Activated CD8-positive, alpha-beta memory T cell treated with anti-CD3 and anti-CD28 coated beads for 36 hours (primary cell): Measurements from ENCODE around the gene IRAG1. TPM values are rescaled to one million over a fixed set of nuclear protein-coding genes. Genes with fewer than 3 reads are reported as not detected.

Experiments
- CTCF ChIA-PET: fragments of 350-600 bp; sonication (Branson Sonifier 250); formaldehyde crosslinking; loops from one replicate; lab custom pipeline; 2021; ENCODE audit warnings: antibody characterized with exemption; lab: Charles Lee
- POLR2A ChIA-PET: fragments of 350-600 bp; sonication (Branson Sonifier 250); formaldehyde crosslinking; loops from one replicate; lab custom pipeline; 2021; ENCODE audit warnings: antibody characterized with exemption; lab: Charles Lee
- total RNA-seq, 2 experiments: library from RNA; stranded (reverse); gene quantifications; one replicate each; pipeline ENCODE4 v1.2.3, GENCODE V29; 2021

IRAG1 gene
- total RNA-seq, 2 experiments from 2014 or later = not detected

DNA sequence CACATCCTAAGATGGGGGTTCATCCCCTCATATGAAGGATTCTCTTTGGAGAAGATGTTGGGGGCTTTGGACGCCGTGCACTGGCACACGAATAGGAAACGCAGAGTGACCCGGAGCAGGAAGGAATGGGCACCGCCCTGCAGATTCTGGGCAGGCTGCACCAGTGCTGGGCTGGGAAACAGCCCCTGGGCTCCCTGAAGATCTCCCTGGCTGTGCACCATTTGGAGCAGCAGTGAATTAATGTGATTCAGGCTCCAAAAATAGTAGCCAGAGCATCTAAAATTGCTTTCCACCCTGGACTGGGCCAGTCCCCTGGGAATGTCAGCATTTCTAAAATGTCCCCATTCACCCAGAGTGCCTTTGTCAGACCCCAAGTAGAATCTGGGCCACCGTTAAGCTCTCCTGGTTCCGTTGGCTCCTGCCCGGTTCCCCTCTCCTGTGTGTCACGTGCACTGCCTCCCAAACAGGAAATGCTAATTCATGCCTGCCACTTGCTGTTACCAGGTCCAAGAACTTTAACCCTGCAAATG is 18.6 kb downstream of the IRAG1 start:
- CTCF ChIA-PET = interaction anchor here (1.4 kb wide), 1 partner anchor 9 kb away, joined by 3 read pairs; no protein-coding TSS in a partner anchor

DNA sequence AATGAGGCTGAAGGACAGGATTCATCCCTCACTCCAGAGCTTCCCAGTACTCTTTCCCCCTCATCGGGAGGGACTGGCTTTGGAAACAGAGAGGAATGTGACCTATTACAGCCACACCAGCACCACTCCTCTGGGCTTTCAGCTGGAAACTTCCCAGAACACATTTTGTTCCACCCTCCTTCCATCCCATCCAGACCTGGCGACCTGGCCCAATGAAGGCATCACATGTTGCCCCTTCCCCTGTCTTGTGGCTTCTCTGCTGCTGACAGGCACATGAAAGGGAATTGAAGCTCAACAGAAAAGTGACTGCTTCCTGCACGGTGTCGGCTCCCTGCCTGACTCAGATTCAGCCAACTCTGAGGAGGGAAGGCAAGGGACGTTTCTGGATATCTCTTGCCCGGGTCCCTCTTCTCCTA is 19.1 kb downstream of the IRAG1 start:
- CTCF ChIA-PET = interaction anchor here (1.4 kb wide), 1 partner anchor 9 kb away, joined by 3 read pairs; no protein-coding TSS in a partner anchor
- POLR2A ChIA-PET = no interaction called here

More for the DNA sequence above, 18.6 kb downstream of the IRAG1 start:
- POLR2A ChIA-PET = no interaction called here

DNA sequence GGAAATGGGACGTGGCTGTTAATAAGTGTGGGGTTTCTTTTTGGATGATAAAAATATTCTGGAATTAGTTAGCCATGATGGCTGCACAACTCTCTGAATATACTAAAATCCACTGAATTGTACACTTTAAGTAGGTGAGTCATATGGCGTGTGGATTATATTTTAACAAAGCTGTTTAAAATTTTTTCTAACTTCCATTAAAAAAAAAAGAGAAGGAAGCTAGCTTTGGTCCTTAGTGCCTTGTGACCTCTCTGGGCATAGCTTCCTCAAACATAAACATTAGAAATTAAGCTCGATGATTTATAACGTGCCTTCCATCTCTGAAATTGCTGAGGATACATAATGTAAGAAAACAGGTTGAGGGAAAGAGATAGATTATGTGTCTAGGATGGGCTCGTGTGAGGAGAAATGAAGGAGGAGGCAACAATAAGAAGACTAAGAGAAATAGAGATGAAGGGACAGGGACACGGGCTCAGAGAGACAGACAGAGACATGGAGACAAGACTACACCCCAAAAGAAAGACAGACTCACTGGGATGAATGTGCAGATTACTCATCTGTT is 20.0 kb downstream of the IRAG1 start:
- ChIA-PET POLR2A (no interaction called here), CTCF (interaction anchor here (1.4 kb wide), 1 partner anchor 8 kb away, joined by 3 read pairs; no protein-coding TSS in a partner anchor)

DNA sequence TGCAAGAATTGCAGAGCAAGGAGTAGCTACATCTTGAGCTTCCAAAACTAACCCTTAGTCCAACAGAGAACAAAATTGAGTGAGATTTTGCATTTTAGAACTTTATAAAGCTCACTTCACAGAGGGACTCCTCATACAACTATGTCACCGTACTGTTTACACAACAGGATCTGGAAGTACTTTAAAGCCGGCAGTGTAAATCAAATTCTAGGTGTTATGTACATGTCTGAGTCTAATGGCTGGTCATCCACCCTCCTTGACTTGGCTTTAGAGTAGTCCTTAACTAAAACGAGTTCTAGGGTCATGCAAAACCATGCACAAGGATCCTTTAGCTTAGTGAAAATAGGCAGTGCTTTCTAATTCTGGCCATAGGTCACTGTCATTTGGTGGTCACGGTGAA is 23.5 kb downstream of the IRAG1 start:
- CTCF ChIA-PET = no interaction called here
- POLR2A ChIA-PET = no interaction called here

DNA sequence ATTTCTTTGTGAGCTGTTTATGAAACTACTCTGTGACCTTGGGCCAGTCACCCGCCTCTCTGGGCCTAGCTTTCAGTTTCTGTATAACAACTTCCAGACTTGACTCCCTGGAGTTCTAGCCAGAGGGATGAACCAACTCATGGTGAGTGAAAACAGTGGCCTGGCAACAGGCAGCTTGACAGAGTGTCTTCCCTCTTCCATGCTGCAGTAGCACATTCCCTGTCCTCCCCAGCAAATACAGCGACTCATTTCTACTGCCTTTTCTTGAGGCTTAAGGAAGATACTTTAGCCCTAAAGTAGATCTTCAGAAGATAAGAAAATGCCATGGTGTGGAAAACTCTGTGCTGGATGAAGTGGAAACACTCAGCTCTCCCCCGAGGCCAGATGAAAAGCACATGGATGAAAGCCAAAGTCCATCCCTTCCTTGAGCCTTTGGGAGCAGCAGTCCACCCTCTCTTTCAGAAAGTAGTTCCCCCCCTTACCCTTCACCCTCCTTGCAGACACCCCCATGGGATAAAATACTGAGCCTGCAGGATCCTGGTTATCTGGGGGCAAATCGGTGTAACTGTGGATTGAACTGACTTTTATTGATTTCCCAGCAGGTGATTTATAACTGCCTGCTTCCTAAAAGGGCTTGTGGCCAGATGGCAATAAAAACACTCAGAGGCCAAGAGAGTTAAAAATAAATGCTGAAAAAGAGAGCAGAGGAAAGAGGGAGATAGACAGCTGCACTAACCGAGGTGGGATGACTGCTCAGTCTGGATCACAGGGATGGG is 24.1 kb downstream of the IRAG1 start:
- CTCF ChIA-PET = interaction anchor here (0.6 kb wide), 1 partner anchor 1586 kb away, joined by 3 read pairs; no protein-coding TSS in a partner anchor
- POLR2A ChIA-PET = no interaction called here

DNA sequence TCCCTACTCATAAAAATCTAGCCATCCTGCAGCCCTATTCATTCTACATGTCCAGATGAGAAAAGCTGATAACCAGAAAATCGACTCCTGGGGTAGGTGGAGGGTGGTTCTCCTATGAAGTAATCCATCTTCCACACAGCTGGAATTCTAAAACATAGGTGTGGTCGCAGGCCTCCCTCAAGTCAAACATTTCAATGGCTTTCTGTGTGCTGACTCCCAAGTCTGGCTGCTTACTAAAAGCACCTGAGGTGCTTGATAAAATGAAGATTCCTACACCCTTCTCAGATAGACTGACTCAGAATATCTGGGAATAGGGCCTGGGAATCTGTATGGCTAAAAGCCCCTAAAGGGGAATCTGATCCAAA is 26.1 kb downstream of the IRAG1 start:
- CTCF ChIA-PET = no interaction called here
- POLR2A ChIA-PET = no interaction called here

DNA sequence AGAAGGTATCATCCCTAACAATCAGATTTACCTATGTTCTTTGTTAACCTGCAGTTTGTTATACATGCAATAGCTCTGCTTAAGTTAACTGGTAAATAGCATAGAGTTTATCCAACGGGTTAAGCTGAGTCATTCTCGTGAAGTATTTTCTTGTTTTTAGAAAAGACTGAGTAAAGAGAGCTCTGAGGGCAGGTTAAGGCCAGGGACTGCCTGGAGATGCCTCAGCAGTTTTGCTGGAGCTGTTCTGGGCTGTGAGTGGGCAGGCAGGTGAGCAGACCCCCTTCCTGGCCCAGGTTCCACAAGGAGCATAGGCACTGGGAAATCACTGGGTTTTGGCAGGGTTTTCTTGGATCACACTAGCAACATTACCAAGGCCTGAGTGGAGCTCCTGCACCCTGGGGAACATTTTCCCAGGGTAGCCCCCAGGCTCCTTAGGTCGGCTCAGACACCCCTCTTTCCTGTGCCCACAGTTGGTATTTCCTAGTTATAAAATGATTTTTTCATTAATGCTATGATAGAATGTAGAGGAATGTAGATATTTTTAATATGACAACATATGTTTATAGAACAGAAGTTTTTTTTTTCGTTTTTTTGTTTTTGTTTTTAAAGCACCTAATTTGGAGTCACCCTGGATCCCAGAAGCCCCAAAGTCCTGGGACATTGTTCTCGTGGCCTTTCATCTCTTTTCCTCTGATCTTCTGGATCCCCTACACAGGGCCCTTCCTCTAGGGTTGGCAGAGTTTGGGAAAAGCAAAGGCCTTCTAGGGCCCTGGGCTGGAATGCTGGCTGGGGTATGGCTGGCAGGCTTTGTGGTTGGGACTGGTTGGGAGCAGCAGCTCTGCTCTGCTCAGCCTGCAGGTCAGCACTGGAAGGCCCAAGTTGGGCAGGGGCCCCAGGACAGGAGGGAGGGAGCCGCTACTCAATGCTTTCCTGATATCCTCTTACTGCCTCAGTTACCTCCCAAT is 26.7 kb downstream of the IRAG1 start:
- CTCF ChIA-PET = interaction anchor here (0.5 kb wide), 1 partner anchor 197 kb away, joined by 3 read pairs; no protein-coding TSS in a partner anchor
- POLR2A ChIA-PET = no interaction called here

DNA sequence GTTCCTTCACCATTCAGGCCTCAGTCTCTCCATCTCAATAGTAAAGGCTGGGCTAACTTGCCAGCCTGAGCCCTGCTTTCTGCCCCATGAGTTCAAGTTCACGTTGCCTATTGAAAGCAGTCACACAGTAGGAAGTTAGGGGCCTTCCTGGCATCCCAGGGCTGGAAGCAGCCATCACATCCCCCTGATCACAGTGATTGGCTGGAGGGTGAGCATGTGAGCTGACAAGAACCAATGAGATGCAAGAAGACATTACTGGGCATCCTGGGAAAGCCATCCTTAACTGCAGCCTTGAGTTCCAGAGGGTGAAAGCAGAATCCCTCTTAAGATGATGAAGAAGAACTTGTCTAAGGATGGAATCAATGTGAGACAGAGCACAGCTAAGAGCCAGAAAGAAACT is 29.1 kb downstream of the IRAG1 start:
- POLR2A ChIA-PET = no interaction called here

DNA sequence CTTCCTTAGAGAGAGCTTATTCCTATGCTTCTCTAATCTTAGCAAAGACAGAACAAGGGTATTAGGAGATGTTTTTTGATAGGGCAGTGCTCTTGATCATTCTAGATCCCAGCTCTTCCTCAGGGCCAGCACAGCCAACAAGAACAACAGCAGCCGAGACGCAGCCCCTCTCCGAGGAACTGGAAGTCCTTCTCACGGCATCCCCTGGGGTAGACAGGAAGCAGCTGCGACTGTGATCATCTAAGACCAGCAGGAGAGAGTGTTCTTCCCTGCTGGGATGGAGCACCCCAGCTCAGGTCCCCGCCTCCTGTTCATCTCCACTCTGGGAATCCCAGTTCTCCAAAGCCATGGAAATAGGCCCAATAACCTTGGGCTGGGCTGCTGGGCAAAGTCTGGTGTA is 29.6 kb downstream of the IRAG1 start:
- POLR2A ChIA-PET = no interaction called here
- CTCF ChIA-PET = interaction anchor here (0.9 kb wide), 1 partner anchor 123 kb away, joined by 3 read pairs; the partner anchor contains the start of gene RNF141

More for the DNA sequence above, 29.1 kb downstream of the IRAG1 start:
- CTCF ChIA-PET = no interaction called here

DNA sequence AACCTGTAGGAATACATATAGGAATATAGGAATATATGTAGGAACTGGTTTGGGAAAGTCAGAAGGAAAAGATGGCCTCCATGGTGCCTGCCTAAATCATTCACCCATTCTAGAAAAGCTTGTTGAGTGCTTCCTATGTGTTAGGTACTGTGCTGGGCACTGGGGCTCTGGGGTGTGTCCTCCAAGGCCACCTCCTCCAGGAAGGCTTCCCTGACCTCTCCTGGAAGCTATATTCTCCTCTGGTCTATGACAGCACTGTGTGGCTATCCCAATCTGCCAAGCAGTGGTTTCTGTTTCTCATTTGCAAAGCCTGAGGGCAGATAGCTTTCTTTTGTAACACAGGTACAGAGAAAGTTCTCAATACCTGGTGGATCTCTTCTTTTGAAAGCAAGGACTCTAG is 30.2 kb downstream of the IRAG1 start:
- ChIA-PET POLR2A (no interaction called here), CTCF (interaction anchor here (0.9 kb wide), 1 partner anchor 123 kb away, joined by 3 read pairs; the partner anchor contains the start of gene RNF141)

DNA sequence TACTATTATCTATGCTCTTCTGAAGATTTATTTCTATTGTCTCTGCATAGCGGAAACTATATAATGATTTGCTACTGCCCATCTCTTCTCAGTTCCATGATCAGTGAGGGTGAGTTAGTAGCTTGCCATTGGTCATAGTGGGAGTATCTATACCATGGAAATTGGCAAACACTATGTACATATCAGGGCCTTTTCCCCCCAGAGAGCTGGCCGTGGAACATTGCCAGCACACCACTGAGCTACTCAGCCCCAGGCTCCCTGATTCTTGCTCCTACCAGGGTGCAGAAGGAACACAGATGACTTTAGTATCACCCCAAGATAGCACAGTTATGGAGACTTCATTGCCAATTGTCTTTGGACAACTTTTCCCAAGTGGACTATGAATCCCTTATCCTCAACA is 33.2 kb downstream of the IRAG1 start:
- ChIA-PET POLR2A (no interaction called here), CTCF (no interaction called here)

DNA sequence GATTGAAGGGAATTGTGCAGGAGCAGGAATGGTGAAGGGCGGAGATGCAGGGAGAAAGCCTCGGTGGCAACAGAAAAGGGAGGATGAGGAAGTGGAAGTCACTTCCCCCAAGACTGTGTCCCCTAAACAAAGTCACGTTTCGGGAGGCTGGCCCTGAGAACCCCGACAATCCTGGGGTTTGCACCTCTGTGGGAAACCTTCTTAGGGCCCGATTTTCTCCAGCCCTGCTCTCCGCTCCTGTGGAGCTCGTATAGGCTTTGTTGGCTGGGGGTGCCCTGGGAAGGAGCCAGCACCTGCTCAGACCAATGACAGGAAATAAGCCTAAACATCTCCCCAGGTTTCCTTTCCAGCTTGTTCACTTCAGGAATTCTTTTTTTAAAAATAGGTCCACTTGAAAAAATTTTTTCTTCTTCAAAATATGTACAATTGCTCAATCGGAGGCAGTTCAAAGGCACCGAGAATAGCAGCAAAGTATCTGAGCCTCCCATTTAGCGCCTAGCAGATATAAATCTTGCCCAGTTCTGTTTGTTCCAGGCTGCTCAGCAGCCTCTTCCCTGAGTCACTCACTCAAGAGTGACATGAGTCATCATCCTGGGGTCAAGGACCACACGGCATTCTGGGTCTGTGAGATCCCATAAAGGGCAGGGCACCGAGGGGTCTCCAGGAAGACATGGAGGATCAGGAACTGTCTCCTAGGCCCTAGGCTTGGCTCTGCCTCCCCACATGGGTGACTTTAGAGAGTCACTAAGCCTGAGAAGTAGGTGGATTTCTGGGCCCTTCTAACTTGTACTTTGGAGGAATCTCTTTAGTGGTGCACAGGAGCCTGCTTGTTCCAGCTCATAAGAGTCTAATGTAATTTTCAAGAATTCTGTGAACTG is 34.0 kb downstream of the IRAG1 start:
- ChIA-PET POLR2A (no interaction called here), CTCF (no interaction called here)

DNA sequence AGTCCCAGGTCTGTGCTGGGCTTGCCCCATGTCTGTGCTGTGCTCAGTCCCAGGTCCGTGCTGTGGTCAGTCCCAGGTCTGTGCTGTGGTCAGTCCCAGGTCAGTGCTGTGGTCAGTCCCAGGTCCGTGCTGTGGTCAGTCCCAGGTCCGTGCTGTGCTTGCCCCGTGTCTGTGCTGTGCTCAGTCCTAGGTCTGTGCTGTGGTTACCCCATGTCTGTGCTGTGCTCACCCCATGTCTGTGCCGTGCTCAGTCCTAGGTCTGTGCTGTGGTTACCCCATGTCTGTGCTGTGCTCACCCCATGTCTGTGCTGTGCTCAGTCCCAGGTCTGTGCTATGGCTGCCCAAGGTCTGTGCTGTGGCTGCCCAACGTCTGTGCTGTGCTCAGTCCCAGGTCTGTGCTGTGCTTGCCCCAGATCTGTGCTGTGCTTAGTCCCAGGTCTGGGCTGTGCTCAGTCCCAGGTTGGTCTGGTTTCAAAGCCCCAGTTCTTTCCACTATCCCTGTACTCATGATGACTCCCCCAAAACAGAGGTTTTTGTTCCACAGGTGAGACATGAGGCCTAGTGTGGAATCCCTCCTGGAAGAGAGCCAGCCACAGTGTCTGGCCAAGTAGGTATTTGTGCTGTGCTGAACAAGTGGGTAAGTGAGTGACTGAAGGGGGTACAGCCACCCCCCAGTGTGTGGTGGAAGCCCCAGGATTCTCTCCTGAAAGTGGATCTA is 34.8 kb downstream of the IRAG1 start:
- ChIA-PET CTCF (interaction anchor here (0.6 to 1.7 kb wide), 3 partner anchors 118 to 253 kb away, joined by 3 to 6 read pairs (median 5); partner anchors contain the start of gene RNF141), POLR2A (no interaction called here)

DNA sequence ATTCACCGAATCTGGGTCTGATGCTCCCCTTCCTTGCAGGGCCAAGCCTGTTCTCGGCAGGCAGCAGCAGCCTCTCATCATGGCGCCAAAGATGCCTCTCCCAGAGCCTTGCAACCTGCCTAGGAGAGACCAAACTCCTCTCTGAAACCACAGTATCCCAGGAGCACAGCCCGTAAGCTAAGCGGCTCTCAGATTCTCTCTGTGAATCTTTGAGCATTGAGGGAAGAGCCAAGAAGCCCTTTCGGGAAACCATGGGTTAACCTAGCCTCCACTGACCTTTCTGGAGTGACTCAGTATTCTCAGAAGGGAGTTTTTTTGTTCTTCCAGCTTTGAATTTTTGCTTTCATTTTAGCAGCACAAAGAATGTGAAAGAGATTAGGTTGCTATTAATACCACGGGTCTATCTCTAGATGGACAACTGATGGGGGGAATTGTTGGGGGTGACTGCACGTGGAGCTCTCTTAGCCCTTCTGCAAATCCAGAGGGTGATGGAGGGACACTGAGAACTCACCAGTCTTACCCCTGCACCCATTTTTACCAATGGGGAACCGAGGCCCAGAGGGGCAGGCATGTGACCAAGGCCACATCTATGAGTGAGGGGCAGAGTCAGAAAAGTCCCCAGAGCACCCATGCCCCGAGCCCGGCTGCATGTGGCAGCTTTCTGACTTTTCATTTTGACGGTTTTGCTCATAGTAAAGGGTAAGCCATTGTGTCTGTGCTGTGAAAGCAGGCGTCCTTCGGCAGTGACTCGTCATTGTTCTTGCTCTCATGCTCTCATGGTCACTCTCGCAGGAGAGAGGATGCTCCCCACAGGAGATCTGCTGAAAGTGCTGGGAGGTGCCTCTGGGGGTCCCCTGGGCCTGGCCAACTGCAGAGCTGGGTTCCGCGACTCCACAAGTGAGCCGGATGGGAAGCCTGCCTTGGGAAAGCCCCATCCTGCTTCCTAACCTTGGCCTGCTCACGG is 36.0 kb downstream of the IRAG1 start:
- CTCF ChIA-PET = interaction anchor here (0.6 to 1.7 kb wide), 4 partner anchors 15 to 251 kb away, joined by 3 to 6 read pairs (median 4); partner anchors contain the start of gene RNF141
- POLR2A ChIA-PET = interaction anchor here (0.8 kb wide), 1 partner anchor 117 kb away, joined by 3 read pairs; the partner anchor contains the start of gene RNF141

DNA sequence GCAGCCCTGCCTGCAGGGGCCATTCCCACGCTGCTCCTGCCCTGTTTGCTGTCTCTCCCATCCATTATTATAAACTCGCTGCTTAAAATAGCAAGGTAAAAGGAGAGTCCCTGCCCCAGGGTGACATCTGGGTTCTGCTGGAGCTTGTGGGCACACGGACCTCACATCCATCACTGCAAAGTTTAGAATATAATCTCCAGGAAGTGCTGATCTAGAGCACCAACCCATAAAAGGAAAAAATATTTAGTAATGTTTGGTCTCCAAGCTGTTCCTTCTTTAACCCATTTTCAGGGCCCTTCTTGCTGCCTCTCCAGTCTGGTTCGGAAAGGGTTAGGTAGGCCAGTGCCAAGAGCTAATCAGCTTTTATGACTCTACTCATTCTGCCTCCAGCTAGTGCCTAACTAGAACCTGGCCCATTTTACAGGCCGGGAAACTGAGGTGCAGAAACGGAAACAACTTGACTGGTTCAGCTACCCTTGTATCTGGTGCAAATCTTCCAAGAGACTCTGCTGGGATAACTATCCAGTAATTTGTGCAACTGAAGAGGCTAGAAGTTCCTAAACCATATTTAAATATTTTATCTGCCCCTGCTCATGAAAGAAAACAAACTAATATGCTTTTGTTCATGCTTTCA is 37.5 kb downstream of the IRAG1 start:
- POLR2A ChIA-PET = no interaction called here
- CTCF ChIA-PET = interaction anchor here (1.1 to 1.4 kb wide), 2 partner anchors 14 to 30 kb away, joined by 3 to 4 read pairs; no protein-coding TSS in a partner anchor

DNA sequence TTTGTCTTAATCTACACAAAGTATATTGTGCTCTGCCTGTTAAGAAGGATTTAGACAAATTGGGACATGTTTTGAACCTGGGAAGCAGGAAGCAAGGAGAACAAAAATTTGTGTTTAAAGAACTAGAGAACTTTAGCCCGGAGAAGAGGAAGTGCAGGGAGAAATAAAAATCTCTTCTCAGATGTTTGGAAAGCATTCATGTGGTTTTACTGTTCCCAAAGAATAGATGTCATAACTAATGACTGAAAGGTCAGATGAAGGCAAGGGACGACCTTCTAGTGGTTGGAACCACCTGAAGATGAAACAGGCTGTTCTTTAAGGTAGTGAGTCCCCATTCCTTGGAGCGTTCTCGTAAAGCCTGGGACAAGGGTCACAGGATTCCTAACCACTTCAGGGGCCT is 38.3 kb downstream of the IRAG1 start:
- CTCF ChIA-PET = interaction anchor here (1.1 to 2.4 kb wide), 5 partner anchors 29 to 250 kb away, joined by 3 to 10 read pairs (median 5); partner anchors contain the start of gene RNF141
- POLR2A ChIA-PET = no interaction called here
